ENCODE measurements around the gene SUMF1. TPM values are rescaled to one million over a fixed set of nuclear protein-coding genes. Genes with fewer than 3 reads are reported as not detected.

Gene SUMF1
- total RNA-seq, 6 experiments from 2014 or later = 15.9 to 32.4 (median 21.3) TPM

GRCh38 chr3:4404881-4405280 is 62.2 kb downstream of the SUMF1 start:
- H3K27me3 ChIP-seq = no peaks in the 10 kb centered on the region
- H3K4me1 ChIP-seq = peaks cover 0 to 9% (median 3%) of the 10 kb centered on the region in 4 donors
- ATAC-seq = no peak
- no peak overlapping the region for H3K27ac ChIP-seq
- TF ChIP-seq POLR2A (IDR thresholded peaks at IDR 0.05) (no peak), CTCF (IDR thresholded peaks at IDR 0.05) (no peak)
- intact Hi-C loops (cut with DNase I) = no loop called here
- DNase-seq = no peak
- no peaks in the 10 kb centered on the region for H3K9me3 ChIP-seq
- 86% methylated on average over 2 of the region's 2 CpGs for WGBS (ENCODE audit: insufficient coverage, low coverage, low lambda C conversion rate, missing lambda C conversion rate)
- H3K36me3 ChIP-seq = no peaks in the 10 kb centered on the region
- no peak overlapping the region for H3K4me3 ChIP-seq

DNA sequence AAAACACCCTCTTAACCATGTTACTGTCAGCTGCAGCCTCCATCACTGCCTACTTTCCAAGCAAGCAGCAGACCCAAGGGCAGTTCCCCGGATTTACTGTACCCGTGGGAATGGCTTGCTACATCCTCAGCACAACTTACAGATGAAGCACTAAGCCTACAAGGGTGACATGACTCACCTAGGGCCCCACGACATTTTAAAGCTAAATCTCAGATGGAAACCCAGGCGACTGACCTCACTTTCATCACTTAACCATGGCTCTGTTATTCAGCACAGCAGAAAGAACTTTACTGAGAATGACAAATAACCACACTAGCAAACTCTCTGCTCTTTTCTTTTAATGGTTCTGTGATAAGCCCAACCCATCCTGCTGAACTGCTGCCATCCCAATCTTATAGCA is 65.6 kb downstream of the SUMF1 start:
- DNase-seq = no peak
- Histone ChIP-seq H3K9me3 (no peaks in the 10 kb centered on the region), H3K4me3 (no peak overlapping the region), H3K4me1 (peaks cover 0 to 3% (median 0%) of the 10 kb centered on the region in 4 donors), H3K36me3 (no peaks in the 10 kb centered on the region), H3K27me3 (no peaks in the 10 kb centered on the region), H3K27ac (no peak overlapping the region)
- no peak for TF ChIP-seq CTCF (IDR thresholded peaks at IDR 0.05)
- no peak for TF ChIP-seq POLR2A (IDR thresholded peaks at IDR 0.05)
- ATAC-seq = no peak
- intact Hi-C loops (cut with DNase I) = no loop called here
- 100% methylated on average over 4 of the region's 4 CpGs for WGBS (ENCODE audit: insufficient coverage, low coverage, low lambda C conversion rate, missing lambda C conversion rate)

- Histone ChIP-seq H3K4me3 (no peak overlapping the region), H3K4me1 (no peaks in the 10 kb centered on the region), H3K9me3 (no peaks in the 10 kb centered on the region), H3K27ac (no peak overlapping the region), H3K36me3 (no peaks in the 10 kb centered on the region), H3K27me3 (no peaks in the 10 kb centered on the region)
- DNase-seq (no peak), ATAC-seq (no peak)
- intact Hi-C loops (cut with DNase I) = no loop called here
- no peak for TF ChIP-seq CTCF (IDR thresholded peaks at IDR 0.05)
- no peak for TF ChIP-seq POLR2A (IDR thresholded peaks at IDR 0.05)
- WGBS (ENCODE audit: insufficient coverage, low coverage, low lambda C conversion rate, missing lambda C conversion rate) = 91% methylated on average over 4 of the region's 7 CpGs
Measured at GRCh38 chr3:4399476-4399875, 67.6 kb downstream of the SUMF1 start.

DNA sequence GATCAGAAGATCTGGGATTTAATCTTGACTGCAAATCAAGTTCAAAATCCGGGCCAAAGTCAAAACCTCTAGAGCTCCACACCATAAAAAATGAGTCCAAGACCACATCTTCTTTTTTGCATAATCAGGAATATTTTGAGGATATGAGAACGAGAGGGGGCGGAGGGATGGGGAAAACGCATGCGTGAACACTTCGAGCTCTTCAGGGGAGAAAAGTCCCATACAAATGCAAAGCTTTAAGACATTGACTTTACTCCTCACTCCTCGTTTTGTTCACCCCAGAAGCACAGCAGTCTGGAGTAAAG is 68.2 kb downstream of the SUMF1 start:
- Histone ChIP-seq H3K27me3 (no peaks in the 10 kb centered on the region), H3K4me3 (no peak overlapping the region), H3K9me3 (no peaks in the 10 kb centered on the region), H3K36me3 (no peaks in the 10 kb centered on the region), H3K4me1 (no peaks in the 10 kb centered on the region), H3K27ac (no peak overlapping the region)
- DNase-seq (no peak), ATAC-seq (no peak)
- 89% methylated on average over 7 of the region's 7 CpGs for WGBS (ENCODE audit: insufficient coverage, low coverage, low lambda C conversion rate, missing lambda C conversion rate)
- TF ChIP-seq POLR2A (IDR thresholded peaks at IDR 0.05) (no peak), CTCF (IDR thresholded peaks at IDR 0.05) (no peak)
- intact Hi-C loops (cut with DNase I) = no loop called here
